ENCODE data around the gene IP6K3. TPM values are rescaled to one million over a fixed set of nuclear protein-coding genes. Genes with fewer than 3 reads are reported as not detected.

IP6K3 gene
- total and polyA plus RNA-seq, 12 donors = 0.06 to 1.6 (median 0.71) TPM; not detected in 3

GRCh38 chr6:33769248-33769821 is 22.6 kb upstream of the IP6K3 start:
- Histone ChIP-seq H3K27ac (peak overlapping the region in 1 of 5 donors; percentile 68), H3K36me3 (replicated peaks in 1 of 2) (peaks cover 0 to 23% of the 10 kb centered on the region in 2 donors), H3K27me3 (no peaks in the 10 kb centered on the region), H3K4me1 (replicated peaks in 1 of 2) (peaks cover 13 to 24% of the 10 kb centered on the region in 2 donors), H3K9me3 (replicated peaks in 1 of 3) (no peaks in the 10 kb centered on the region), H3K4me3 (no peak overlapping the region)
- intact Hi-C loops (cut with DNase I) = no loop called here
- WGBS, 4 donors = 77 to 84% (median 82%) methylated on average over 10 of the region's 10 CpGs
- TF ChIP-seq CTCF (IDR thresholded peaks at IDR 0.05) (no peak), POLR2A (IDR thresholded peaks at IDR 0.05) (no peak)
- DNase-seq = no peak

GRCh38 chr6:33768644-33769120 is 22.0 kb upstream of the IP6K3 start:
- WGBS, 4 donors = 23 to 33% (median 26%) methylated on average over 5 to 7 of the region's 7 CpGs
- intact Hi-C loops (cut with DNase I) = no loop called here
- H3K27me3 ChIP-seq = no peaks in the 10 kb centered on the region
- H3K9me3 ChIP-seq (replicated peaks in 1 of 3) = no peaks in the 10 kb centered on the region
- no peak overlapping the region for H3K4me3 ChIP-seq
- no peak overlapping the region for H3K27ac ChIP-seq
- H3K4me1 ChIP-seq (replicated peaks in 1 of 2) = peaks cover 13 to 24% of the 10 kb centered on the region in 2 donors
- H3K36me3 ChIP-seq (replicated peaks in 1 of 2) = peaks cover 0 to 19% of the 10 kb centered on the region in 2 donors
- TF ChIP-seq POLR2A (IDR thresholded peaks at IDR 0.05) = peak in 1 of 2 donors; percentile 16
- TF ChIP-seq CTCF (IDR thresholded peaks at IDR 0.05) = peak; percentile 64 to 84 (median 78)
- peak; percentile 82 to 94 (median 91) for DNase-seq

- H3K36me3 ChIP-seq (replicated peaks in 1 of 2) = peaks cover 0 to 4% of the 10 kb centered on the region in 2 donors
- intact Hi-C loops (cut with DNase I) = no loop called here
- no peak overlapping the region for H3K4me3 ChIP-seq
- 70 to 77% (median 73%) methylated on average over 9 to 11 of the region's 11 CpGs for WGBS, 4 donors
- DNase-seq = no peak
- no peaks in the 10 kb centered on the region for H3K27me3 ChIP-seq
- peaks cover 16 to 31% of the 10 kb centered on the region in 2 donors for H3K4me1 ChIP-seq (replicated peaks in 1 of 2)
- TF ChIP-seq POLR2A (IDR thresholded peaks at IDR 0.05) = no peak
- TF ChIP-seq CTCF (IDR thresholded peaks at IDR 0.05) = no peak
- H3K9me3 ChIP-seq (replicated peaks in 1 of 3) = no peaks in the 10 kb centered on the region
- no peak overlapping the region for H3K27ac ChIP-seq
These were observed 20.5 kb upstream of the IP6K3 start for GRCh38 chr6:33766921-33767907.

GRCh38 chr6:33765368-33765767 is 18.7 kb upstream of the IP6K3 start:
- H3K4me1 ChIP-seq (replicated peaks in 1 of 2) = peaks cover 5 to 23% of the 10 kb centered on the region in 2 donors
- H3K4me3 ChIP-seq = no peak overlapping the region
- H3K27ac ChIP-seq = no peak overlapping the region
- no peak for TF ChIP-seq POLR2A (IDR thresholded peaks at IDR 0.05)
- TF ChIP-seq CTCF (IDR thresholded peaks at IDR 0.05) = no peak
- intact Hi-C loops (cut with DNase I) = no loop called here
- no peaks in the 10 kb centered on the region for H3K27me3 ChIP-seq
- DNase-seq = no peak
- no peaks in the 10 kb centered on the region for H3K9me3 ChIP-seq (replicated peaks in 1 of 3)
- WGBS, 4 donors = 85 to 96% (median 92%) methylated on average over 9 of the region's 9 CpGs
- H3K36me3 ChIP-seq (replicated peaks in 1 of 2) = no peaks in the 10 kb centered on the region

Data from adrenal gland (tissue), 12 donors.